NB4 (cell line): ENCODE measurements around the gene NOL6.

ENCODE experiments used
- MYC ChIP-seq: IDR thresholded peaks from 2 replicates; pipeline ENCODE4 v1.6.1; 2011; ENCODE audit warnings: low read depth, low read length
- POLR2A ChIP-seq: IDR thresholded peaks from 2 replicates; pipeline ENCODE4 v1.6.1; 2011; ENCODE audit warnings: mild to moderate bottlenecking; ENCODE audit not compliant: insufficient read length; ENCODE audit errors: extremely low read depth
- TF ChIP-seq, protein P1 (sequence below): IDR thresholded peaks from one replicate; pipeline ENCODE4 v1.5.1; 2012; ENCODE audit warnings: low read depth, low read length
- TF ChIP-seq, protein P2 (sequence below): IDR thresholded peaks from 2 replicates; pipeline ENCODE4 v1.6.1; 2011; ENCODE audit warnings: low read depth, low read length

DNA sequence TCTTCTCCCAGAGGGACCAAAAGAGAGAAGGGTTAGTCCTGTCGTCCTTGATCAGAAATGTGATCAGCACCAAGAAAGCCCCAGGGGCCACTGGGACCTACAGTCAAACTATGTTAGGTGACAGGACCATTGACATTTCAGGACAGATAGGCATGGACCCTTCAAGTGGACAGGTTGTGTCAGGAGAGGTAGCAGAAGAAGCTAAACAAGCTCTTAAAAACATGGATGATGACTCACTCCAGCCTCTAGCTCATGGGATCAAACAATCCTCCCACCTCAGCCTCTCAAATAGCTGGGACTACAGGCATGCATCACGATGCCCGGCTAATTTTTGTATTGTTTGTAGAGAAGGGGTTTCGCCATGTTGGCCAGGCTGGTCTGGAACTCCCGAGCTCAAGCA, 24.0 kb downstream of the NOL6 start:
- TF ChIP-seq, protein P1, sequence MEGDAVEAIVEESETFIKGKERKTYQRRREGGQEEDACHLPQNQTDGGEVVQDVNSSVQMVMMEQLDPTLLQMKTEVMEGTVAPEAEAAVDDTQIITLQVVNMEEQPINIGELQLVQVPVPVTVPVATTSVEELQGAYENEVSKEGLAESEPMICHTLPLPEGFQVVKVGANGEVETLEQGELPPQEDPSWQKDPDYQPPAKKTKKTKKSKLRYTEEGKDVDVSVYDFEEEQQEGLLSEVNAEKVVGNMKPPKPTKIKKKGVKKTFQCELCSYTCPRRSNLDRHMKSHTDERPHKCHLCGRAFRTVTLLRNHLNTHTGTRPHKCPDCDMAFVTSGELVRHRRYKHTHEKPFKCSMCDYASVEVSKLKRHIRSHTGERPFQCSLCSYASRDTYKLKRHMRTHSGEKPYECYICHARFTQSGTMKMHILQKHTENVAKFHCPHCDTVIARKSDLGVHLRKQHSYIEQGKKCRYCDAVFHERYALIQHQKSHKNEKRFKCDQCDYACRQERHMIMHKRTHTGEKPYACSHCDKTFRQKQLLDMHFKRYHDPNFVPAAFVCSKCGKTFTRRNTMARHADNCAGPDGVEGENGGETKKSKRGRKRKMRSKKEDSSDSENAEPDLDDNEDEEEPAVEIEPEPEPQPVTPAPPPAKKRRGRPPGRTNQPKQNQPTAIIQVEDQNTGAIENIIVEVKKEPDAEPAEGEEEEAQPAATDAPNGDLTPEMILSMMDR, result no peak
- TF ChIP-seq MYC (no peak), POLR2A (no peak)
- TF ChIP-seq, protein P2, sequence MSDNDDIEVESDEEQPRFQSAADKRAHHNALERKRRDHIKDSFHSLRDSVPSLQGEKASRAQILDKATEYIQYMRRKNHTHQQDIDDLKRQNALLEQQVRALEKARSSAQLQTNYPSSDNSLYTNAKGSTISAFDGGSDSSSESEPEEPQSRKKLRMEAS, result no peak
